ENCODE measurements around the gene LAGE3.

LAGE3 gene

GRCh38 chrX:154435171-154435733, 43.8 kb downstream of the LAGE3 start:
- DNase-seq (ENCODE audit: low read depth) = no peak

DNA sequence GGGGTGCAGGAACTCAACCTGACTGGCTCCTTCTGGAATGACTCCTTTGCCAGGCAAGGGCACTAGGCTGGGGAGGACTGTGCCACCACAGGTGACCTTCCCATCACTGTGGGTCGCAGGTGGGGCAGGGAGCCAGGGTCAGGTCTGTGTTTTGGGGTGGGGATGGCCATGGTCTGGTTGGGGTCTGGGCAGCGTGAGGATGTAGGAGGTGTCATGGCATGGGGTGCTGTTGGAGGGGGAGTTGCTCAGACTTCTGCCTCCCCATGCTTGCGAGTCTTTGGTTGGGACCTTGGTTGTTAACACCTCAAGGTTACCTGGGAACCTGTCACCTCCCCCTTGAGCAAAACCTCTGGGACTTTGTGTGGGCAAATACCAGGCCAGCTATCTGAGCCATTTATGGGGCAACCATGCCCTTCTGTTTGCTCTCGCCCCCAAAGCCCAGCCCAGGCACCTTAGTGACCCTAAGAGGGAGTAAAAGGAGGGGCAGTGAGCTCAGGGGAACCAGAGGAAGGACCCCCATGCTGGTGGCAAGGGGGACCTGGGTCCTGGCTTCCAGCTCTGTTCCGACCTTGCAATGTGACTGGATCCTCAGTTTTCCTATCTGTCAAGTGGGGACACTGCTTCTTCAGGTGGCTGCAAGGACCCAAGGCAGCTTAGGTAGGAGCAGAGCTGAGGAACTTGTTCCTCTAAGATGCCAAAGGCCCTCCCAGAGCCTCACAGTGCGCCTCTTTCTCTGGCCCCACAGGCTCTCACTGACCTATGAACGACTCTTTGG, 44.5 kb downstream of the LAGE3 start:
- no peak for DNase-seq (ENCODE audit: low read depth)

- no peak for DNase-seq (ENCODE audit: low read depth)
Observed at GRCh38 chrX:154433605-154434004, 45.5 kb downstream of the LAGE3 start.

GRCh38 chrX:154432210-154432609, 46.9 kb downstream of the LAGE3 start:
- DNase-seq (ENCODE audit: low read depth) = no peak

DNA sequence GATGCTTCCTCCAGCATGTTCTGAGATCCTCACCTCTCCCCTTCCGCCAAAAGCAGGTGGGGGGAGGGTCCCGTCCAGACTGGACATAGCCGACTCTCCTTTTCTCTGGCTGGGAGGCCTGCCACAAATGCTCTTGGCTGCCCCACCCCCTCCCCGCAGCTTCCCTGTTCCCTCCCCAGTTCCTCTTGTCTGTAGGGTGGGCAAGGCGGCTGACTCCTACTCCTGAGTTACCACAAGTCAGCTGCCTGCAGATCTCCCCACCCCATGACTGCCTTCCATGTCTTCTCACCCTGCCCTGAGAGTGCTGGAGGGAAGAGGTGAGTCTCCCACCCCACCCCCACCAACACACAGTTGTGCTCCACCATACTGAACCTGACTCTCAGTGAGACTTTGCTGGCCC, 47.7 kb downstream of the LAGE3 start:
- DNase-seq (ENCODE audit: low read depth) = no peak

DNA sequence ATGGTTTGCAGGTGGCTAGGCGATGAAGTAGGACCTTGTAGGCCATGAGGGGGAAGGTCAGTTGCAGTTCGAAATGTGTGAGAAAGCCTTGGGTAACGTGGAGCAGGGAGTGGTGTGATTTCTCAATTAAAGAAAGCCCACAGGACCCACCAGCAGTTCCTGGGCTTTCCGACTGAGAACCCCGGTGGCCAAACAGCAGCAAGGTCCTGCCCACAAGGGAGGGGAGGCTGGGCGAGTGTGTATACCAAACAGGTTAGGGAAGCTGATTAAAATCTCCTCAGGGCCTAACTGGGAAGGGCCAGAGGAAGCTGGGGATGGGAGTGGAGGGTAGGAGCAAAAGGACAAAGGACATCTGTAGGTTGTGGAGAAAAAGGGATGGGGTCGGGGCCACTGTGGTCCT, 48.2 kb downstream of the LAGE3 start:
- no peak for DNase-seq (ENCODE audit: low read depth)

DNA sequence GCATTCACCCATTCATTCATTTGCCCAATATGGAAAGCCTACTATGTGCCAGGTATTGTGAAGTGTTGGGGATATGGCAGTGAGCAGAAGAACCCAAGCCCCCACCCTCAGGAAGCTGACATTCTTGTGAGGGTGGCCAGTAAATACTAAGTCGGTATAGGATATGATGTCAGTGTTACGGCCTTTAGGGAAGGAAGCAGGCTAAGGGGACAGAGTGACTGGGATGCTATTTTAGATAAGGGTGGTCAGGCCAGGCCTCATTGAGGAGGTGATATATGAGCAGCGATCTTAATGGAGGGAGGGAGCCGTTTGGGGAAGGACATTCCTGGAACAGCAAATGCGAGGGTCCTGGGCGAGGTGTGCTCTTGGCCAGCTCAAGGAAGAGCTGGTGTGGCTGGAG, 48.6 kb downstream of the LAGE3 start:
- DNase-seq (ENCODE audit: low read depth) = no peak

GRCh38 chrX:154429711-154430110, 49.4 kb downstream of the LAGE3 start:
- DNase-seq (ENCODE audit: low read depth) = no peak

- peak; percentile 88 for DNase-seq (ENCODE audit: low read depth)
Observed at GRCh38 chrX:154428176-154429171, 50.6 kb downstream of the LAGE3 start, which contains the start of gene ATP6AP1. Gene ATP6AP1 (plus strand): TSS chrX:154428677. CDS start chrX:154428693, 16 bp downstream.
